GM12873 (cell line): ENCODE results near the gene TMEM151B.

Experiments
- TF ChIP-seq, protein P1 (sequence below): IDR thresholded peaks from 2 replicates; pipeline ENCODE4 v1.5.1; 2012; ENCODE audit warnings: low read depth, mild to moderate bottlenecking, moderate library complexity, low read length, control low read depth; ENCODE audit not compliant: insufficient read depth; ENCODE audit errors: missing control alignments

TMEM151B gene

DNA sequence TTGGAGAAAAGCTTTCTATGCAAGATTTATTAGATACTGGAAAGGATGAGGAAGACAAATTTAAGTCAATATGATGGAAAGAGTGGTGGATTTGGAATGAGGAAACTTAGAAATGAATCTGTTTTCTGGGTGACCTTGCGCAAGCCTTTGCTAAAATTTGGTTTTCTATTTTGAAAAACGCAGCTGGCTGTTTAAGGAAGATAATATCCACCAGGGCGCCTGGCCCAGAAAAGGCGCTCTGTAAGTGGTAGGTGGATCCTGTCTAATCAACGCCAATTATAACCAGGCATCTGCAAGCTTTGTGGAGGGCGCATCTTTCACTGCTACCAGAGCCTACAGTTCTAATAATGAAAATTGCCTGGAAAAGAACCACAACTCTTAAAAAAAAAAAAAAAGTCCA lies 71.8 kb downstream of the TMEM151B start:
- TF ChIP-seq, protein P1, sequence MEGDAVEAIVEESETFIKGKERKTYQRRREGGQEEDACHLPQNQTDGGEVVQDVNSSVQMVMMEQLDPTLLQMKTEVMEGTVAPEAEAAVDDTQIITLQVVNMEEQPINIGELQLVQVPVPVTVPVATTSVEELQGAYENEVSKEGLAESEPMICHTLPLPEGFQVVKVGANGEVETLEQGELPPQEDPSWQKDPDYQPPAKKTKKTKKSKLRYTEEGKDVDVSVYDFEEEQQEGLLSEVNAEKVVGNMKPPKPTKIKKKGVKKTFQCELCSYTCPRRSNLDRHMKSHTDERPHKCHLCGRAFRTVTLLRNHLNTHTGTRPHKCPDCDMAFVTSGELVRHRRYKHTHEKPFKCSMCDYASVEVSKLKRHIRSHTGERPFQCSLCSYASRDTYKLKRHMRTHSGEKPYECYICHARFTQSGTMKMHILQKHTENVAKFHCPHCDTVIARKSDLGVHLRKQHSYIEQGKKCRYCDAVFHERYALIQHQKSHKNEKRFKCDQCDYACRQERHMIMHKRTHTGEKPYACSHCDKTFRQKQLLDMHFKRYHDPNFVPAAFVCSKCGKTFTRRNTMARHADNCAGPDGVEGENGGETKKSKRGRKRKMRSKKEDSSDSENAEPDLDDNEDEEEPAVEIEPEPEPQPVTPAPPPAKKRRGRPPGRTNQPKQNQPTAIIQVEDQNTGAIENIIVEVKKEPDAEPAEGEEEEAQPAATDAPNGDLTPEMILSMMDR, result no peak

DNA sequence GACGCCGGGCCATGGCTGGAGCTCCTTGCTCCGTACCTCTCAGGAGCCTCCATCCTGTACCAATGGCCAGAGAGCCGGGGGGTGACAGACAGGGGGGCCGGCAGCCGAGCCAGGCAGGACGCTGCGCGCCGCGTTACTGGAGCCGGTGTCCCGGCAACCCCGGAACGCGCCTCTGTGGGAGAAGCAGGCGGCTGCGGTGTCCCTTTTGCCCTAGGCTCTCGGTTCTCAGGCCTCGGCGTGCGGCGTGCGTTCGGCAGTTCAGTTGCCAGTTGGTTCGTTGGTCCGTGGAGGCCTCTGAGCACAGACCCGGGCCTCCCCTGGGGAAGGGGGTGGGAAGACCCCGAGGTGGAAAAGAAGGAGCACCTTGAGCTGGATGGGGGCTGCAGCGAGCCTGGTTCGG lies 72.2 kb downstream of the TMEM151B start, which contains the start of gene SPATS1:
Gene SPATS1 (plus strand): TSS at position 162 of the 400 bp plus-strand sequence. CDS start 446 bp downstream, outside the sequence.
- TF ChIP-seq, protein P1, result no peak

DNA sequence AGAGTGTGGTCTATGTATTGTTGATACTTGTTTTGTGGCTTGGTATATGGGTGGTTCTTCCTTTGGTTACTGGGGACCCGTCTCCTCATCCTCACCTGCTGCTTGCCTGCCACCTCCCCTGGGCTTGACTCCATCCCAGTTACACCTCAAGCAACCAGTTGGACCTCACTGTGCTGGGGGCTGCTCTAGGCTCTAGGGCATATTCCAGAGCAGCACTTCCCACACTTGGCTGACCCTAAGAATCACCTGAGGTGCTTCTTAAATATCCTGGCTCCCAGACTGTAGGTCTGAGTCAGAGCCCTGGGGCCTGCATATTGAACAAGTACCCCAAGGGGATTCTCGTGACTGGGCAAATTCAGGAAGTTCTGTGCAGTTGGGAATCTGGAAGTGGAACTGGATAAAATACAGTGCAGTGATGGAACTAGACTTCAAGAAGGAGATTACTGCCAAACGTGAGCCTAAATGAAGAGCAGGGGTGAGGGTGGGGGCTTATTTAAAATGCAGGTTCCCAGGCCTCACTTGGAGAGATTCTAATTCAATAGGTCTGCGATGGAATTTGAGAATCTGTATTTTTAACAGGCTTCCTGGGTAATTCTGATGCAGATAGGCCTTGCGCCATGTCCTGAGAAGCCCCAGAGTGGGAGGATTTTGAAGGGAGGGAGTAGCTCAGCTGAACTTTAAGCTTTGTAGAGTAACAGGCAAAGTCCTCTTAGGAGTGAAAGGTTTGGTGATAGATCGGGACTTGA lies 79.8 kb downstream of the TMEM151B start:
- TF ChIP-seq, protein P1, result no peak

DNA sequence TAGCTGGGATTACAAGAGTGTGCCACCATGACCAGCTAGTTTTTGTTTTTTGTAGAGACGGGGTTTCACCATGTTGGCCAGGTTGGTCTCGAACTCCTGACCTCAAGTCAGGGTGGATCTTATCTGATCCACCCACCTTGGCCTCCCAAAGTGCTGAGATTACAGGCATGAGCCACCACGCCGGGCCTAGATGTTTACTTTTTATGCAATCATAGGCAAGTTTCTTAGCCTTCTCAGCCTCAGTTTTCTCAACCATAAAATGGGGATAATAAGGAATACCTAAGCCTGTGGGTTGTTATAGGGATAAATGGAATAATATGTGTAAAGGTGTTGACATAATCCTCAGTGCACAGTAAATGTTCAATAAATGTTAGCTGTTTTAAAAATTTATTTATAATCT lies 82.0 kb downstream of the TMEM151B start:
- TF ChIP-seq, protein P1, result no peak

DNA sequence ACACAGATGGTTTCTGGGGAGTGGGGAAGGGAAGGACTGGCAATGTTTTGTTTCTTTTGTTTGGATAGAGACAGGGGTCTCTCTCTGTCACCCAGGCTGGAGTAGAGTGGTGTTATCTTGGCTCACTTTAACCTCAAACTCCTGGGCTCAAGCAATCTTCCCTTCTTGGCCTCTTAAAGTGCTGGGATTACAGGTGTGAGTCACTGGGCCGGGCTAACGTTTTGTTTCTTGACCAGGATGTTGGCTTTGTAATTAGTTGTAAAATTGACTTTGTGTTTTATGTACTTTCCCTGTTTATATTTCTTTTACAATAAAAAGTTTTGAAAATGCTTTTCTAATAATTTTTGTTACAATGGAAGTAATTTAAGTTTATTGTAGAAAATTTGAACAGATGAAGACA lies 83.1 kb downstream of the TMEM151B start:
- TF ChIP-seq, protein P1, result no peak

DNA sequence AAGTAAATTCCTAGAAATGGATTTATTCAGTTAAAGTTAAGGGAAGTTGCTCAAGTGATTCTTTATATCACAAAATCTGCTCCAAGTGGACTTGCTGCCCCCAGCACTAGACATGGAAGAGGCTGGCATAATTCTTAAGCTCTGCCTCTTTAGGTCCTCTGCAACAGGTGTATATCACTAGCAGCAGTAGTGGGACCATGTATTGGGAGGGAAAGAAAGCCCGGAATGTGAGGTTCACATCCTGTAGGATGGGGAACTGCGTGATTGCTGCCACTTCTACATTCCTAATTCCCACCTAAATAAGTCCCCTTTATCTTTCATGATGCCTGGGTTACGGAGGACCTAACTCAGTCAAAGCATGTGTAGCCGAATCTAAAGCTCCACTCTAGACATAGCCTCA lies 85.4 kb downstream of the TMEM151B start:
- TF ChIP-seq, protein P1, result no peak

DNA sequence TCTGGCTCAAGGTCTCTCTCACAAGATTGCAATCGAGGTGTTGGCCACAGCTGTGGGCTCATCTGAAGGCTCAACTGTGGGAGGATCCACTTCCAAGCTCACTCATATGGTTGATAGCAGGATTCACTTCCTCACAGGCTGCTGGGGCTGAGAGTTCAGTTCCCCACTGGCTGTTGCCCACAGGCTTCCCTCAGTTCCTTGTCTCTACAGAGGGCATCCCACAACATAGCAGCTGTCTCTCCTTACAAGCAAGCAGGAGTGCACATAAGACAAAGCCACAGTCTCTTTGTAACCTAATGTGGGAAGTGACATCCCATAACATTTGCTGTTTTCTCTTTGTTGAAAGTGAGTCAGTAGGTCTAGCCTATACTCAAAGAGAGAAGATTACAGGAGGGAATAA lies 86.2 kb downstream of the TMEM151B start:
- TF ChIP-seq, protein P1, result no peak
